ENCODE data around the gene KCNAB2.
A peak's percentile ranks its signal among the peaks of the same experiment; 100 is the strongest.

KCNAB2 gene

DNA sequence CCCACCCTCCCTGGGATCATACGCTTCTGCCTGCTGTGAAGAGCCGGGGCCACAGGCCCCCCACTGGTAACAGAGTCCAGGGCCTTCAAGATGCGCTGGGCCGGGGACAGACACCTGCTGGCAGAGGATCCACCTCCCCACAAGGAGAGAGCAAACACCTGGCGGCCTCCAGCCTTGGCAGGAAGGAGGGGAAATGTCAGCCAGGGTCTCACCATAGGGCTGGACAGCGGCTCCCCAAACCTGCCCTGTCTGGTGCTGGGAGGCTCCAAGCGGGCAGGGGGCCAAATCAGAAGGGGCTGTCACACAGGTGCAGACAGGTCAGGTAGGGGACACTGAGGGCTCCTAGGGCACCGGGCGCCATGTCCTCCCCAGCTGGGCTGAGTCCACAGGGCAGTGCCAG lies 58.9 kb downstream of the KCNAB2 start:
- H3K27me3 ChIP-seq (ENCODE audit: insufficient read depth, low read length, poor library complexity, severe bottlenecking), result no peaks in the 10 kb centered on the region
- H3K36me3 ChIP-seq (ENCODE audit: insufficient read depth, low read length), result peaks cover 2% of the 10 kb centered on the region; the same call in 1 of the 2 replicates
- no peaks in the 10 kb centered on the region for H3F3A ChIP-seq (ENCODE audit: low read depth)
- TF ChIP-seq EZH2phosphoT487 (IDR thresholded peaks at IDR 0.05; ENCODE audit: borderline replicate concordance), result no peak
- TF ChIP-seq, protein P1, sequence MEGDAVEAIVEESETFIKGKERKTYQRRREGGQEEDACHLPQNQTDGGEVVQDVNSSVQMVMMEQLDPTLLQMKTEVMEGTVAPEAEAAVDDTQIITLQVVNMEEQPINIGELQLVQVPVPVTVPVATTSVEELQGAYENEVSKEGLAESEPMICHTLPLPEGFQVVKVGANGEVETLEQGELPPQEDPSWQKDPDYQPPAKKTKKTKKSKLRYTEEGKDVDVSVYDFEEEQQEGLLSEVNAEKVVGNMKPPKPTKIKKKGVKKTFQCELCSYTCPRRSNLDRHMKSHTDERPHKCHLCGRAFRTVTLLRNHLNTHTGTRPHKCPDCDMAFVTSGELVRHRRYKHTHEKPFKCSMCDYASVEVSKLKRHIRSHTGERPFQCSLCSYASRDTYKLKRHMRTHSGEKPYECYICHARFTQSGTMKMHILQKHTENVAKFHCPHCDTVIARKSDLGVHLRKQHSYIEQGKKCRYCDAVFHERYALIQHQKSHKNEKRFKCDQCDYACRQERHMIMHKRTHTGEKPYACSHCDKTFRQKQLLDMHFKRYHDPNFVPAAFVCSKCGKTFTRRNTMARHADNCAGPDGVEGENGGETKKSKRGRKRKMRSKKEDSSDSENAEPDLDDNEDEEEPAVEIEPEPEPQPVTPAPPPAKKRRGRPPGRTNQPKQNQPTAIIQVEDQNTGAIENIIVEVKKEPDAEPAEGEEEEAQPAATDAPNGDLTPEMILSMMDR (conservative IDR thresholded peaks at IDR 0.05; ENCODE audit: low read length), result no peak
- no peaks in the 10 kb centered on the region for H3K79me2 ChIP-seq (ENCODE audit: insufficient read depth, low read length)
- H3K9me3 ChIP-seq (ENCODE audit: insufficient read depth, low read depth, low read length), result no peaks in the 10 kb centered on the region
- no peak overlapping the region for H3K4me2 ChIP-seq (ENCODE audit: low read depth, low read length, poor library complexity, severe bottlenecking)
- H4K20me1 ChIP-seq (ENCODE audit: insufficient read depth, low read length, poor library complexity, severe bottlenecking), result no peaks in the 10 kb centered on the region
- H3K9ac ChIP-seq (ENCODE audit: low read depth, low read length, poor library complexity, severe bottlenecking), result no peak overlapping the region
- no peaks in the 10 kb centered on the region for H3K9me2 ChIP-seq (replicated peaks; ENCODE audit: low read depth, low read length)
- no peaks in the 10 kb centered on the region for H3K4me1 ChIP-seq (ENCODE audit: insufficient read depth, low read length, poor library complexity, severe bottlenecking)
- H2AFZ ChIP-seq (ENCODE audit: low read length), result no peak overlapping the region
- no peak overlapping the region for H3K4me3 ChIP-seq (ENCODE audit: low read length, poor library complexity, severe bottlenecking)

DNA sequence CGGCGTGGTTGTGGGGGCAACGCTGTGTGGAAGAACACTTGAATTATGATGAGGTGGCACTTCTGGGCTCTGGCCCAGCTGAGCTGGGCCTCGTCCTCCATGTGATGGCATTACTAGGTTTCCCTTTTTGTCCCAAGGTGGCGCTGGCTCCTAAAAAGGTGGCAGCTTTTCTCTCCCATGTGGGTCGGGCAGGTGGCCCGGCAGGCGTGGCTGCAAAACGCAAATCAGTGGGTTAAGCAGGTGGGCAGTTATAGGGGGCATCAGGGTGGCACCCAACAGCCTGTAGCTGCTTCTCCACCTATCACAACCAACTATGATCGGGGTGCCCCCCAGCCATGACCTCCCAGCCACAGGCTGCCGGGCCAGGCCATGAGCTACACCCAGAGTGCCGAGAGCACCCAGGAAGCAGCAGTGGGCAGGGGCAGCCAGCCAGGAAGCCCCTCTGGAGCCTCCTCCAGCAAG lies 59.6 kb downstream of the KCNAB2 start:
- H3K4me3 ChIP-seq (ENCODE audit: low read length, poor library complexity, severe bottlenecking), result no peak overlapping the region

DNA sequence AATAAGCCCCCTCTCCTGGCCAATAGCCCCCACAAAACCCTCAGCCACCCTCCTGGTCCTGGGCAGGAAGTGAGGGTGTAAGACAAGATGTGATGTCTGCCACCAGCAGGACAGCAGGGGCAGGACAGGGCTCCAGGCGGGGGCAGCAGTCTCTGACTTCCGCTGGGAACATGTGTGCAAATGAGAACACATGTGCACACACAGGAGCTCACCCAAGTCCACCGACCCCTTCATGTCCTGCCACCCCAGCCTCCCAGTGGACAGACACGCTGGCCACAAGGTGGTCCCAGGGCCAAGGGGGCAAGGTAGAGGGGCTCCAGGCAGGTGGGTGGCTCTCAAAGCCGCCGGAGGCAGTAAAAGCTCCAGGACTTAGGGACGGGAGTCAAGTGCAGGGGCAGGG lies 60.1 kb downstream of the KCNAB2 start:
- Histone ChIP-seq H3K9me3 (ENCODE audit: insufficient read depth, low read depth, low read length) (no peaks in the 10 kb centered on the region), H3K27me3 (ENCODE audit: insufficient read depth, low read length, poor library complexity, severe bottlenecking) (no peaks in the 10 kb centered on the region), H3F3A (ENCODE audit: low read depth) (no peaks in the 10 kb centered on the region), H3K9ac (ENCODE audit: low read depth, low read length, poor library complexity, severe bottlenecking) (no peak overlapping the region), H3K9me2 (replicated peaks; ENCODE audit: low read depth, low read length) (no peaks in the 10 kb centered on the region), H3K4me1 (ENCODE audit: insufficient read depth, low read length, poor library complexity, severe bottlenecking) (no peaks in the 10 kb centered on the region), H2AFZ (ENCODE audit: low read length) (no peak overlapping the region), H4K20me1 (ENCODE audit: insufficient read depth, low read length, poor library complexity, severe bottlenecking) (no peaks in the 10 kb centered on the region), H3K4me3 (ENCODE audit: low read length, poor library complexity, severe bottlenecking) (no peak overlapping the region), H3K79me2 (ENCODE audit: insufficient read depth, low read length) (no peaks in the 10 kb centered on the region), H3K36me3 (ENCODE audit: insufficient read depth, low read length) (no peaks in the 10 kb centered on the region), H3K4me2 (ENCODE audit: low read depth, low read length, poor library complexity, severe bottlenecking) (no peak overlapping the region)
- no peak for TF ChIP-seq EZH2phosphoT487 (IDR thresholded peaks at IDR 0.05; ENCODE audit: borderline replicate concordance)
- TF ChIP-seq, protein P1 (conservative IDR thresholded peaks at IDR 0.05; ENCODE audit: low read length), result peak; percentile 33; the same call in 1 of the 2 replicates

More for the DNA sequence above, 59.6 kb downstream of the KCNAB2 start:
- H3K36me3 ChIP-seq (ENCODE audit: insufficient read depth, low read length), result no peaks in the 10 kb centered on the region
- H3K4me2 ChIP-seq (ENCODE audit: low read depth, low read length, poor library complexity, severe bottlenecking), result no peak overlapping the region
- no peaks in the 10 kb centered on the region for H3K27me3 ChIP-seq (ENCODE audit: insufficient read depth, low read length, poor library complexity, severe bottlenecking)
- no peak for TF ChIP-seq EZH2phosphoT487 (IDR thresholded peaks at IDR 0.05; ENCODE audit: borderline replicate concordance)
- TF ChIP-seq, protein P1 (conservative IDR thresholded peaks at IDR 0.05; ENCODE audit: low read length), result no peak
- H2AFZ ChIP-seq (ENCODE audit: low read length), result no peak overlapping the region
- H3K4me1 ChIP-seq (ENCODE audit: insufficient read depth, low read length, poor library complexity, severe bottlenecking), result no peaks in the 10 kb centered on the region
- H3K9ac ChIP-seq (ENCODE audit: low read depth, low read length, poor library complexity, severe bottlenecking), result no peak overlapping the region
- H3F3A ChIP-seq (ENCODE audit: low read depth), result no peaks in the 10 kb centered on the region
- no peaks in the 10 kb centered on the region for H4K20me1 ChIP-seq (ENCODE audit: insufficient read depth, low read length, poor library complexity, severe bottlenecking)
- H3K79me2 ChIP-seq (ENCODE audit: insufficient read depth, low read length), result no peaks in the 10 kb centered on the region
- H3K9me3 ChIP-seq (ENCODE audit: insufficient read depth, low read depth, low read length), result no peaks in the 10 kb centered on the region
- no peaks in the 10 kb centered on the region for H3K9me2 ChIP-seq (replicated peaks; ENCODE audit: low read depth, low read length)
